NCI-H187 (cell line): ENCODE data around the gene STXBP6.

Source experiments
- DNase-seq, 2 experiments: peaks; one replicate each; lab custom pipeline; 2025; lab: John Stamatoyannopoulos, UW

Gene STXBP6

GRCh38 chr14:25049568-25050268 is at the start of gene STXBP6:
Gene STXBP6, minus strand, starts transcription at chr14:25050147. Its CDS starts 75,329 bp downstream, at chr14:24974818.
- peak in 1 of 2 experiments; percentile 63 for DNase-seq

GRCh38 chr14:25097120-25097519 is 47.2 kb upstream of the STXBP6 start:
- DNase-seq = no peak

GRCh38 chr14:25095736-25096437 is 45.9 kb upstream of the STXBP6 start:
- DNase-seq = no peak

- DNase-seq = no peak
Measured at GRCh38 chr14:25094171-25094907, 44.4 kb upstream of the STXBP6 start.

- DNase-seq = no peak
Measured at GRCh38 chr14:25092258-25092740, 42.4 kb upstream of the STXBP6 start.

- no peak for DNase-seq
Measured at GRCh38 chr14:25090716-25091454, 40.9 kb upstream of the STXBP6 start.

GRCh38 chr14:25090256-25090655 is 40.3 kb upstream of the STXBP6 start:
- DNase-seq = no peak

GRCh38 chr14:25089496-25089895 is 39.5 kb upstream of the STXBP6 start:
- DNase-seq = no peak

- no peak for DNase-seq
Measured at GRCh38 chr14:25086821-25087396, 37.0 kb upstream of the STXBP6 start.

- no peak for DNase-seq
Measured at GRCh38 chr14:25086081-25086480, 36.1 kb upstream of the STXBP6 start.

- peak in 1 of 2 experiments; percentile 3 for DNase-seq
Measured at GRCh38 chr14:25080682-25081081, 30.7 kb upstream of the STXBP6 start.

GRCh38 chr14:25079311-25079710 is 29.4 kb upstream of the STXBP6 start:
- DNase-seq = no peak

- DNase-seq = no peak
Measured at GRCh38 chr14:25074099-25074685, 24.2 kb upstream of the STXBP6 start.

GRCh38 chr14:25069879-25070278 is 19.9 kb upstream of the STXBP6 start:
- DNase-seq = no peak

- no peak for DNase-seq
Measured at GRCh38 chr14:25067600-25067999, 17.7 kb upstream of the STXBP6 start.

GRCh38 chr14:25062022-25062321 is 12.0 kb upstream of the STXBP6 start:
- DNase-seq = no peak

- DNase-seq = no peak
Measured at GRCh38 chr14:25056688-25057078, 6.7 kb upstream of the STXBP6 start.

- no peak for DNase-seq
Measured at GRCh38 chr14:25055992-25056687, 6.2 kb upstream of the STXBP6 start.

- no peak for DNase-seq
Measured at GRCh38 chr14:25055005-25055404, 5.1 kb upstream of the STXBP6 start.

GRCh38 chr14:25053585-25053984 is 3.6 kb upstream of the STXBP6 start:
- no peak for DNase-seq

GRCh38 chr14:25052921-25053320 is 3.0 kb upstream of the STXBP6 start:
- no peak for DNase-seq
